HG03520 (cell line): ENCODE measurements around the gene MAP3K15.
A peak's percentile ranks its signal among the peaks of the same experiment; 100 is the strongest.

Source experiments
- ATAC-seq: cut with Tn5 transposase; IDR thresholded peaks from one replicate; pipeline ENCODE4 v1.9.1; 2021; ENCODE audit warnings: mild to moderate bottlenecking, moderate library complexity; ENCODE audit not compliant: unreplicated experiment

MAP3K15 gene, protein sequence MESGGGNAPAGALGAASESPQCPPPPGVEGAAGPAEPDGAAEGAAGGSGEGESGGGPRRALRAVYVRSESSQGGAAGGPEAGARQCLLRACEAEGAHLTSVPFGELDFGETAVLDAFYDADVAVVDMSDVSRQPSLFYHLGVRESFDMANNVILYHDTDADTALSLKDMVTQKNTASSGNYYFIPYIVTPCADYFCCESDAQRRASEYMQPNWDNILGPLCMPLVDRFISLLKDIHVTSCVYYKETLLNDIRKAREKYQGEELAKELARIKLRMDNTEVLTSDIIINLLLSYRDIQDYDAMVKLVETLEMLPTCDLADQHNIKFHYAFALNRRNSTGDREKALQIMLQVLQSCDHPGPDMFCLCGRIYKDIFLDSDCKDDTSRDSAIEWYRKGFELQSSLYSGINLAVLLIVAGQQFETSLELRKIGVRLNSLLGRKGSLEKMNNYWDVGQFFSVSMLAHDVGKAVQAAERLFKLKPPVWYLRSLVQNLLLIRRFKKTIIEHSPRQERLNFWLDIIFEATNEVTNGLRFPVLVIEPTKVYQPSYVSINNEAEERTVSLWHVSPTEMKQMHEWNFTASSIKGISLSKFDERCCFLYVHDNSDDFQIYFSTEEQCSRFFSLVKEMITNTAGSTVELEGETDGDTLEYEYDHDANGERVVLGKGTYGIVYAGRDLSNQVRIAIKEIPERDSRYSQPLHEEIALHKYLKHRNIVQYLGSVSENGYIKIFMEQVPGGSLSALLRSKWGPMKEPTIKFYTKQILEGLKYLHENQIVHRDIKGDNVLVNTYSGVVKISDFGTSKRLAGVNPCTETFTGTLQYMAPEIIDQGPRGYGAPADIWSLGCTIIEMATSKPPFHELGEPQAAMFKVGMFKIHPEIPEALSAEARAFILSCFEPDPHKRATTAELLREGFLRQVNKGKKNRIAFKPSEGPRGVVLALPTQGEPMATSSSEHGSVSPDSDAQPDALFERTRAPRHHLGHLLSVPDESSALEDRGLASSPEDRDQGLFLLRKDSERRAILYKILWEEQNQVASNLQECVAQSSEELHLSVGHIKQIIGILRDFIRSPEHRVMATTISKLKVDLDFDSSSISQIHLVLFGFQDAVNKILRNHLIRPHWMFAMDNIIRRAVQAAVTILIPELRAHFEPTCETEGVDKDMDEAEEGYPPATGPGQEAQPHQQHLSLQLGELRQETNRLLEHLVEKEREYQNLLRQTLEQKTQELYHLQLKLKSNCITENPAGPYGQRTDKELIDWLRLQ (N-terminal part only)

DNA sequence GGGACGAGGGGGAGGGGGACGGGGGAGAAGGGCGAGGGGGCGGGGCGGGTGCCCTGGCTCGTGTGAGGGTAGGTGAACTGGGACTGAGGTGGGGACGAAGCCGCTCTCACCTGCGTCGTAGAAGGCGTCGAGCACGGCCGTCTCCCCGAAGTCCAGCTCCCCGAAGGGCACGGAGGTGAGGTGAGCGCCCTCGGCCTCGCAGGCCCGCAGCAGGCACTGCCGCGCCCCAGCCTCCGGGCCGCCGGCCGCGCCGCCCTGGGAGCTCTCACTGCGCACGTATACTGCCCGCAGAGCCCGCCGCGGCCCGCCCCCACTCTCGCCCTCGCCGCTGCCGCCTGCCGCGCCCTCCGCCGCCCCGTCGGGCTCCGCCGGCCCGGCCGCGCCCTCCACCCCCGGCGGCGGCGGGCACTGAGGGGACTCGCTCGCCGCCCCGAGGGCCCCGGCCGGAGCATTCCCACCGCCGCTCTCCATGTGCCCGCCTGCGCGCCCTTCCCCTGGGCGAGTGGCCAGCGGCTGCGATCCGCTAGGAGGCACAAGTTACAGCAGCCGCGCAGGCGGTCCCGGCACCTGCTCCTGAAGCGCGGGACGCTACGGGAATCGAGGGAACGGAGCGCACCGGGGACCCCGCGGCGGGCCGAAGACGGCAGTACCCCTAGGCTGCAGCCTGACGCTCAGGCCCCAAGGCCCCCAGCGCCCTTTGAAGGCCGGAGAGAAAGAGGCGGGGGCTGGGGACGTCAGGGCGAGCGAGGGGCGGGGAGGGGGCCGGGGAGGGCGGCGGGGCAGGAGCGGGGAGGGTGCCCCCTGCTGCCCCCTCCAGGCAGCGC is at the start of gene MAP3K15:
Gene MAP3K15, minus strand, starts transcription at position 718 of the 824 bp plus-strand sequence. Its CDS starts 247 bp downstream, at position 471.
- no peak for ATAC-seq

DNA sequence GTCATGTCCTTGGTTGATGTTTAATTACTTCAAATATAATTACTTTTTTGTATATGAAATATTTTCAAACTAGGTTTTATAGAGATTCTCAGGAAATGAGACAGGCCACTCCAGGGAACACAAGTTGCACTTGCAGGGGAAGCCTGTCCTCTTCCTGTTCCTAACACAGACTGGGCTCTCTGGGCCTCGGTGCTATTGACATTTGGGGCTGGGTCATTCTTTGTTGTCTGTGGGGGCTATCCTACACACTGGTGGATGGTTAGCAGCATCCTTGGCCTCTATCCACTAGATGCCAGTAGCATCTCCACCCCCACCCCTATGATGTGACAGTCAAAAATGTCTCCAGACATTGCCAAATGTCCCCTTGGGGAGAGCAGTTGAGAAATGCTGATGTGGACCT is 49.3 kb upstream of the MAP3K15 start:
- no peak for ATAC-seq

DNA sequence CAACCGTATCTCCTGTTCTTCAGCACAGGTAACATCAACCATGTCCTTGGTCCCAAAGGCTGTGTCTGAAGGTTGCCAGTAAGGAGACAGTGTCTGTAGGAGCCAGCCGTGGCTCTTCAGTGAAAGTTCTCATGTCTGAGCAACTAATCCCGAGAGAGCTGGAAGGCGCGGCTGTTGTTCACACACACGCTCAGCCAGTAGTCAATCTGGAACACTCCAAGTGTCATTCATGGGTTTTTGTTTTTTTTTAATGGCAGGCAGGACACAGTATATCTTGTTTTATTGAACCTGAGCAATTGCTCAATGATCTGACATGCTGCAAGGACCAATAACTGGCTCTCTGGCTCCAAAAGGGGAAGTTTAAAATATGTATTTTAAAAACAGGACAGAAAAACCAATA is 48.4 kb upstream of the MAP3K15 start:
- ATAC-seq, result peak; percentile 21

DNA sequence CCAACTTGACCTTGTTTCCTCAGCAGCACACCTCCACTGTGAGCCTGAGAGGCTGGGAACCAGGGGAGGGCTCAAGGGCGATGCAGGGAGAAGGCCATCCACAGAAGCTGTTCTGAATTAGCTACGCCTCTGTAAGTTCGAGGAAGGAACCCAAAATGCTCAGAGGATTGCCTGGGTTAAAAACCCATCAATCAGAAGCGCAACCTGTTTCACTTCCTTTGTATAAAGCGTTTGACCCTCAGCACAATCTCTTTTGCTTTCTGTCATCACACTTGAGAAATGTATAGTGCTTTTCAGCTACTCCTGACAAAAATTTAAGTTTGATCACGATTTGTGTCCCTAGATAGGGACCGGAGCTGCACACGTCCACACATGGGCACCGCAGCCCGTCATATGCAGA is 48.0 kb upstream of the MAP3K15 start:
- ATAC-seq, result peak; percentile 39

DNA sequence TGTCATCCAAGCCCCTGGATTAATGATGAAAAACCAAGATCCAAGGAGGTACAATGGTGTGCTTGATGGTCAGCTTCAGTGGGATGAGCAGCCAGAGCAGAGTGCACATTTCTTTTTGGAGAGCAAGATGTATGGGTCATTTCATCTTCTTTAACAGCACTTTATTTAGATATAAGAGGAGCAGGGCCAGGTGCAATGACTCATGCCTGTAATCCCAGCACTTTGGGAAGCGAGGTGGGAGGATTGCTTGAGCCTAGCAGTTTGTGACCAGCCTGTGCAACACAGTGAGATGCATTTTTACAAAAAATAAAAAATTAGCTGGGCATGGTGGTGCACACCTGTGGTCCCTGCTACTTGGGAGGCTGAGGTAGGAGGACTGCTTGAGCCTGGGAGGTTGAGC is 45.3 kb upstream of the MAP3K15 start:
- no peak for ATAC-seq

DNA sequence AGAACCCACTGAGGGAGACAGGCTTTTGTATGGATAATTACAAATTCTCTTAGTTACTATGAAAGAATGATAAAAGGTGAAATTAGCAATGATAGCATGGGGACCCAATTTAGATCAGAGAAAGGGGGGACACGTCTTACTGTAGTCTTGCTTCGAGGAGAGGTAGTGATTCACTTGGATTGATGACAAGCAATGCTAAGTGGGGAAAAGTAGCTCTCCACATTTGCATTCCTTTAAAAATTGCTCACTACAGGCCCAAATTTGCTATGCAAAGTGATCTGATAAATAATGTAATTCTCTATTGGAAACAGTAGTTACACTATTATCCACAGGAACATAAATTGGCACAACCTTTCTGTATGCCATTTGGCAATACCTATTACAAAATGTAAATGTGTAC is 42.5 kb upstream of the MAP3K15 start:
- ATAC-seq, result no peak

DNA sequence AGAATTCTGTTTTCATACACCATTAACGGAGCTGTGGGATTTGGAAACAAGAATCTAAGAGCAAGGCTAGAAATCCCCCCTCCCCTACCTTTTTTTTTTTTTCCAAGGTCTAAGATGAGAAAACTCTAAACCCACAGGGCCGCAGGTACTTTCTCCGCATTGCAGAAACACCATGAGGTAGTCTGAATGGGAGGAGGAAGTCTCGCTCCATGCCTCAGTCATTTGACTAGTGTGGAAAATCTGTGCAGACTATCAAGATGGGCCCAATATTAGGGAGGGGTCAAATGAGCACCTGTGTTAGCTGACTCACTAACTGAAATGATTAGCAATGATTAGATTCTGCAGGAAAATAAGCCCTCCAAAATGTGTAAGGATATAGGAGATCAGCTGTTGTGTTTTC is 40.9 kb upstream of the MAP3K15 start:
- no peak for ATAC-seq

DNA sequence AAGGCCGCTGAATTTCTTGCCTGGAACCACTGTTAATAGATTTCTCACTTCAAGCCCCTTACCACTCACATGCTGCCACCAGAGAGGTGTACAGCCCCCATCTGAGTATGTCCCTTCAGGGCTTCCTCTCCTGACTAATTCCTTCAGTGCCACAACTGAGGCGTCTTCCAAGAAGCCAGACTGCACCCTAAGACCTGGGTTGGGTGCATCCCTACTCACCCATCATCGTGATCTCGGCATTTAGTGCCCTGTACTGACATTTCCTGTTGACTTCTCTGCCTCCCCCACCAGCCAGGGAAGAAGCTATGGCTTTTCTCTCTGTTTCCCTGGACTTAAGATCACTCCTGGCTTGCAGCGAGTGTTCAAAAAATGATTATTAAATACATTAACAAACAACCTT is 40.4 kb upstream of the MAP3K15 start:
- no peak for ATAC-seq

DNA sequence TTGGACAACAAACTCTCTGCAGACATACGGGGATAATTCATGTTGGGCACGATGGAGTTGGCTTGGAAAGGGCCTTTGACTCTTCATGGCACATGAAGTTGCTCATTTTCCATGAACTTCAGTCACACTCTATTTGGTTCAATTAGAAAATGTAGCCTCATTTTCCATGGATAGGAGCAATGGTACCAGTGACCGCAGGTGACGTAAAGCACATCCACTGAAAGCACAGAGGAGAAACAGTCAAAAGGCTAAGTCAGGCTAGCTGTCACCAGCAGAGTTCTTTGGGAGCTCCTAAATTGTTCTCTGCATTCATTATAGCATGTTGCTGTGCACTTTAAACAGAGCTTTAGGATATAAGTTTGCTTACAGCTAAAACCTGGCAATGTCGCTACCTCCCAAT is 39.9 kb upstream of the MAP3K15 start:
- no peak for ATAC-seq

DNA sequence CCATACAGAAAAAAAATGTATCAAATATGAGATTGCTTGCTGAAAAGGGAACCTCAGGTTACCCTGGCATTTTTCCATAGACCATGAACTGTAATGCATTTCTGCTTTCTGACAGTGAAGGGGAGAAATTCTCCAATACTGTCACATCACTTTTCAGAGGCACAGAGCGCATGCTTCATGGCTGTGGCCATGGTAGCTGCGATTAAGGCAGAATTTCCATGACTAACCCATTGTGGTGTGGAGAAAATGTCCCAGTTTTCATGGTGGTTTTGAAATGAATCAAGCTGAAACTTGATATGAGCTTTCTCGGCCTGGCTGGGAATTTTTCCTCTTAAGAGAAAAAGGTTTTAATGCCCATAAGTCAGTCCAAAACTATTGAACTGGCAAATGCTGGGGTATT is 39.5 kb upstream of the MAP3K15 start:
- ATAC-seq, result no peak

DNA sequence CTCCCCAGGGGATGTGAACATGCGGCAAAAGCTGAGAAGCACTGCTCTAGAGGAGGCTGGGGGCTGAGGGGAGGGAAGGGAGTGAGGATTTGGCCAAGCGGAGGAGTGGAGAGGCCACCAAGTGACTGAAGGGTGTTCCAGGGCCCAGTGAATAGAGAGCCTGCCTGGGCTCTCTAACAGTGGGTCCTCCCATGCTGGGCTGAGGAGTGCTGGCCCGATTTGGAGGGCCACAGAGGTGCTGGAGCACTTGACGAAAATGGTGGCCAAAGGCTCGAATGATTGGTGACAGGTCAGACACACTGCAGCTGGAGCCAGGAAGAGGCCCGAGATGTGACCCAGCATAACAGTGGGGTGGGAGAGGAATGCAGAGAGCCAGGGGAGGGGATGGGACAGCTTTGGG is 37.5 kb upstream of the MAP3K15 start:
- ATAC-seq, result no peak

DNA sequence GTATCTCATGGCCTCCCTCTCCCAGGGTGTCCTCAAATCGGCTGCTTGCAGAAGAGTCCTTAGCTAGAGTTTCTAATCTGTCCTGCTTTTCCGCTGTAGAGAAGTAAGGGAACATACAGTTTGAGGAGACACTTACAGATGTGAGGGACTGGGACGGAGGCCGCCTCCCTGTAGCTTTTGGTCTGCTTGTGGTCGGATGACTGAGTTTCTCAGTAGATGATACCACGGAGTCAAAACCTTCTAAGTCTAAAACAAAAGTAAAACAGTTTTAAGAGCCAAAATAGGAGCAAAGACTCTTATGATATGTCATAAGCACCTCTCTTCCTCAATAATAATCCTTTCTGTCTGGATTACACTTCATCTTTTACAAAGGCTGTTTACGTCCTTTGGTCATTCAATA is 34.5 kb upstream of the MAP3K15 start:
- ATAC-seq, result no peak

DNA sequence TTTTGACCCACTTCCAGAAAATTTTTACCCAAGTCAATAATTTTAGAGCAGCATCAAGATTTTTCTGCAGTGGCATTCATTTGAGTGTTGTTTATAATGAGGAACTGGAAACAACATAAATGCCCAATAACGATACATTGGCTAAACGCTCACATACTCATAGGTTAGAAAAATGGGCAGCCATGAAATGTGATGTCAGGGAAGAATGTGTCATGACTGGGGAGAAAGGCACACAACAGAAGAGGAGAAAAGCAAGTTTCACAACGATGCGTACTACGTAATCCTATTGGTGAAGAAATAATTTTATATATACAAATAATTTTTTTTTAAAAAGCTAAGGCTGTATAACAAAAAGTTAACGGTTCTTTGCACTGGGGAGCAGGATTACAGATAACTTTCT is 33.6 kb upstream of the MAP3K15 start:
- ATAC-seq, result no peak

DNA sequence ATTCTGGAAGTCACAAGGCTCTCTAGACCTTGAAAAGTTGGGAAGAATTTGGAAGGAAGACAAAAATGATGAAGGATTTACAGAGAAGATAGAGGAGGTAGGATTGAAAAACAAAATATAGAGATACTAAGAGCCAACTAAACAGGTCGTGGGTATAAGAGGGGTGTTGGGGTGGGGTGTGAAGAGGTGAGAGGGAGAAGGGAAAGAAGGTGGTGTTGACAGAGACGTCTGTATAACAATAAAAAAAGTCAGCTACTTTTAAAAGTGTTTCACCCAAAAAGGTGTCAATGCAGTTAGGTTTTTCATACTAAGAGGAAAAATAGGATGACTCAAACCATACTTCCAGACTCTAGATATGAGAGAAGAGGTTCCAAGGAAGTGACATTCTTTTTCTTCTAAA is 33.0 kb upstream of the MAP3K15 start:
- no peak for ATAC-seq

DNA sequence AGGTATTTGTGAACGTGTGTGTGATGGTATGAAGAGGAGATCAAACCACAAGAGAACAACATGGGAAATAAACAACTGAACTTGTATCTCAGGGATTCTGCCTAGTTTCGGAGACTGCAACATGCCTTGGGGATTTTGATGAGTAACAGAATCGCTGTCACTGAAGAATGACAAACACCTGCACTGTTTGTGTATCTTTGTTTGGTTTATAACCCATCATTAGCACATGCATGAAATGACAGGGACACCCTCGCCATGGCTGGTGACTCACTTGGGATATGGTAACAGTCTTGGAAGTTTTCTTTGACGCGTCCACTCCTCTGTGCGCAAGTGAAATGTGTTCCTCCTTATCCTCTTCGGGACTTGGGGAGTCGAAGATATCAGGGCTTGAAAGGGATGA is 30.3 kb upstream of the MAP3K15 start:
- ATAC-seq, result no peak

DNA sequence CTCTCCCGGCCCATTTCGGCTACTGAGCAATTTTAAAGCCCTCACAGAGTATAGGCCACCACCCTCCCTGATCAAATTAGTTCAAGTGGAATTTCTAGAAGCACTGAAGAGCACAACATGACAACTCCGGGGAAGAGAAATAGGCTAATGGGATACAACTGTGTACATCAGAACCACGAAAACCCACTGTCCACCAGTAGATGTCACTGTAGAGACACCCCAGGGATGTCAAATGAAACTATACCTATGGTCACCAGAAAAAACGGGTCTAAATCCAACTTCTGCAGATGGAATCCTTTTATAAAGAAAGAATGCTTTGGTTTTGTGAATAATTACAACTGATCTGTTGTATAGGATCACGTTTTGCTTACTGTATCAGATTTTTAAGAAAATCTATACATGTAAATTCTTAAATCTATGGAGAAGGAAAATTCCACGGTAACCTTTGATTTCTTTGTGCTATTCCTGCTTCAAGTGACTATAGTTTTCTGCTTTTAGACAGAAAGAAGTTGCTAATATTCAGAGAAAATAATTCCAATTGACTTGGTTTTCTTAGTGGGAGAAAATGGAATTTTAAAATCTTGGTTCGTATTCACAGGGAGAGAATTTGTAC is 29.5 kb upstream of the MAP3K15 start:
- no peak for ATAC-seq

DNA sequence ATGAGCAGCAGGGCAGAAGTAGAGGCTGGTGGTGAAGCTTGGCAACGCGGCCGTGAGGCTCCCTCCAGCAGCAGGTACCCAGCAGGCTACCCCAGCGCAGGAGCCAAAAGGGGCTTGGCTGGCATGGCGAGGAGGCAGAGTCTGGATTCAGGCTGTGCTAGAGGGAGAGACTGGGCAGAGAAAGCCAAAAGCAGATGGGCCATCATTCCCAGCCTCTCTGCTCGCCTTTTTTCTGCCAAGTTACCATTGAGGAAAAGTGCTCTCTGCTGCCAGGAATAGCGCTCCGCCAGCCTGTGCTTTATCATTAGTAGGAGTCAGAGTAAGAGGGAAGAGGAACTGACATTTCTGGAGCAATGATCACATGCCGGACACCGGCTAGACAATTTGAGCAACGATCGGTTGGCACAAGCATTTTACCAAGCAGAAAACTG is 28.7 kb upstream of the MAP3K15 start:
- ATAC-seq, result no peak

DNA sequence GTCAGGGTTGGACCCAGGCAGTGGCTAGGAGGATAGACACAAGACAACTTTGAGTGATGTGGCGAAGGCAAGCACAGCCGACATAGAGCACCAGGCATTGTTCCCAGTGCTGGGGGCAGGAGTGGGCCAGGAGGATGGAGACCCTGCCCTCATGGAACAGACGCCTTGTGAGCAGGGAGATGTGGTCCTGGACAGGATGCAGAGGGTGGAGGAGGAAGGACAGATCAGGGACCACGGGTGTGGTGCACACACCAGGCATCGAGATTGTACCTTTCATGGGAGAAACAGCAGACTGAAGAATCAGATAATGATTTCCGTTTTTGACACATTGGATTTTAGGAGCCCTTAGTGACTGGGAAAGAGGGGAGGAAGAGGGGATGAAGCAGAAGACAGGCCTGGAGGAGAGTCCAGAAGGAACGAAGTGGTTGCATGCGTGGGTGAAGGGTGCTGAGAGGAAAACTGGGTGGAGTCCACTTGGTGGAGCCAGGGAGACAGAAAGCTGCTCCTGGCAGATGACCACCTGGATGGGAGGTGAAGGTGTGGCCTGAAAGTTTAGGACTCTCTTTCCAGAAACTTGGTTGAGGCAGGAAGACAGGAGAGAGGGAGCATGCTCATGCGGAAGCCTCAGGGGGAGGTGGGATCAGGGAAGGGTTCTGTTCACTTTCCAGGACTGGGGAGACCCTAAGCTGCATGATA is 27.9 kb upstream of the MAP3K15 start:
- ATAC-seq, result no peak

DNA sequence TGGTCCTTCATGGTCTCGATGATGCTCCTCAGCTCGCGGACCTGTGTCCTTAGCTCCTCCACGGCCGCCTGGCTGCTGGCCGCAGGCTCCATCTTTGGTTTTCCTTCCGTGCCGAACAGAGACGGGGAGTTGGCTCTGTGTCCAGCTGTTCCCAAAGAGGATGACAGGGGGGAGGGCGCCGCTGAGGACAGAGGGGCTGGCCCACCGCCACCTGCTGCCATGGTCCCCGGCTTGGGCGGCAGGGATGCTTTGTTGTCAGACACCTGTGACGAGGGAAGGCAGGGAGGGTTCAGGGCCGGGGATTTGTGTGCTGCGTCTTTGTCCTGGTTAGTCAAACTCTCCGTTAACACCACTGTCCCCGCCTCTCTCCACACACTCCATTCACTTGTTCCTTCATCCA is 26.6 kb upstream of the MAP3K15 start:
- no peak for ATAC-seq
